ENCODE measurements around the gene GPD2.

- TF ChIP-seq CTCF (IDR thresholded peaks at IDR 0.05) (no peak), POLR2A (IDR thresholded peaks at IDR 0.05) (no peak)
Observed at GRCh38 chr2:156452971-156453370, 16.8 kb downstream of the GPD2 start.

All from esophagus squamous epithelium (tissue), 4 donors.